HUES6 (cell line): ENCODE results near the gene SSBP2.

Experiments
- H3K27ac ChIP-seq: 2 replicates; pipeline ENCODE4 v1.7.0; 2013; ENCODE audit warnings: low read depth, mild to moderate bottlenecking, low read length, inconsistent platforms
- H3K27me3 ChIP-seq: 2 replicates; pipeline ENCODE4 v1.6.1; 2013; ENCODE audit warnings: low read length; ENCODE audit not compliant: control insufficient read depth, insufficient read depth
- H3K36me3 ChIP-seq: 2 replicates; pipeline ENCODE4 v1.6.1; 2013; ENCODE audit warnings: low read length; ENCODE audit not compliant: control insufficient read depth, insufficient read depth
- H3K4me1 ChIP-seq: 2 replicates; pipeline ENCODE4 v1.6.1; 2013; ENCODE audit warnings: low read length; ENCODE audit not compliant: control insufficient read depth, insufficient read depth
- H3K4me3 ChIP-seq: 2 replicates; pipeline ENCODE4 v1.5.1; 2013; ENCODE audit warnings: low read depth, low read length
- H3K9ac ChIP-seq: one replicate; pipeline ENCODE4 v1.6.1; 2013; ENCODE audit warnings: mild to moderate bottlenecking, low read length
- H3K9me3 ChIP-seq: 2 replicates; pipeline ENCODE4 v1.6.1; 2013; ENCODE audit warnings: low read depth, low read length; ENCODE audit not compliant: control insufficient read depth, insufficient read depth

SSBP2 gene

GRCh38 chr5:81751009-81751835, at the start of gene SSBP2:
TSS of gene SSBP2 (minus strand) at chr5:81751097. CDS start at chr5:81751042, 55 bp downstream.
- Histone ChIP-seq H3K27me3 (peaks cover 13% of the 10 kb centered on the region), H3K9ac (peak within 1 kb of the TSS; percentile 90), H3K27ac (peak within 1 kb of the TSS; percentile 88; the same call in 1 of the 2 replicates), H3K9me3 (no peaks in the 10 kb centered on the region), H3K4me1 (peaks cover 45% of the 10 kb centered on the region), H3K36me3 (no peaks in the 10 kb centered on the region), H3K4me3 (peak within 1 kb of the TSS; percentile 90)

- Histone ChIP-seq H3K36me3 (no peaks in the 10 kb centered on the region), H3K27me3 (no peaks in the 10 kb centered on the region), H3K4me3 (no peak overlapping the region), H3K4me1 (peaks cover 15% of the 10 kb centered on the region), H3K9ac (no peak overlapping the region), H3K9me3 (no peaks in the 10 kb centered on the region), H3K27ac (no peak overlapping the region)
These were observed 44.8 kb upstream of the SSBP2 start for GRCh38 chr5:81795666-81796065.

- H3K27ac ChIP-seq = no peak overlapping the region
- H3K4me1 ChIP-seq = peaks cover 15% of the 10 kb centered on the region
- H3K27me3 ChIP-seq = no peaks in the 10 kb centered on the region
- H3K36me3 ChIP-seq = no peaks in the 10 kb centered on the region
- no peak overlapping the region for H3K4me3 ChIP-seq
- no peaks in the 10 kb centered on the region for H3K9me3 ChIP-seq
- no peak overlapping the region for H3K9ac ChIP-seq
These were observed 43.3 kb upstream of the SSBP2 start for GRCh38 chr5:81794226-81794625.

- H3K27ac ChIP-seq = no peak overlapping the region
- 0 out of 2 replicates have a peak, but pooled peaks cover 3% of the 10 kb centered on the region for H3K9me3 ChIP-seq
- no peak overlapping the region for H3K9ac ChIP-seq
- H3K36me3 ChIP-seq = no peaks in the 10 kb centered on the region
- no peaks in the 10 kb centered on the region for H3K27me3 ChIP-seq
- H3K4me1 ChIP-seq = peaks cover 29% of the 10 kb centered on the region
- no peak overlapping the region for H3K4me3 ChIP-seq
These were observed 39.4 kb upstream of the SSBP2 start for GRCh38 chr5:81790336-81790735.

- Histone ChIP-seq H3K36me3 (no peaks in the 10 kb centered on the region), H3K4me3 (no peak overlapping the region), H3K27ac (no peak overlapping the region), H3K9ac (no peak overlapping the region), H3K9me3 (0 out of 2 replicates have a peak, but pooled peaks cover 3% of the 10 kb centered on the region), H3K27me3 (no peaks in the 10 kb centered on the region), H3K4me1 (peaks cover 27% of the 10 kb centered on the region)
These were observed 38.1 kb upstream of the SSBP2 start for GRCh38 chr5:81789033-81789432.

GRCh38 chr5:81788329-81788728, 37.4 kb upstream of the SSBP2 start:
- peaks cover 23% of the 10 kb centered on the region for H3K4me1 ChIP-seq
- no peak overlapping the region for H3K9ac ChIP-seq
- H3K27ac ChIP-seq = peak overlapping the region; percentile 24; the same call in 1 of the 2 replicates
- H3K4me3 ChIP-seq = no peak overlapping the region
- no peaks in the 10 kb centered on the region for H3K27me3 ChIP-seq
- 0 out of 2 replicates have a peak, but pooled peaks cover 3% of the 10 kb centered on the region for H3K9me3 ChIP-seq
- H3K36me3 ChIP-seq = no peaks in the 10 kb centered on the region

- Histone ChIP-seq H3K36me3 (no peaks in the 10 kb centered on the region), H3K9ac (no peak overlapping the region), H3K9me3 (0 out of 2 replicates have a peak, but pooled peaks cover 3% of the 10 kb centered on the region), H3K4me3 (no peak overlapping the region), H3K4me1 (peaks cover 23% of the 10 kb centered on the region), H3K27me3 (no peaks in the 10 kb centered on the region), H3K27ac (peak overlapping the region; percentile 24; the same call in 1 of the 2 replicates)
These were observed 36.8 kb upstream of the SSBP2 start for GRCh38 chr5:81787474-81788242.

GRCh38 chr5:81786991-81787390, 36.1 kb upstream of the SSBP2 start:
- Histone ChIP-seq H3K4me1 (peaks cover 23% of the 10 kb centered on the region), H3K9ac (no peak overlapping the region), H3K27me3 (no peaks in the 10 kb centered on the region), H3K36me3 (no peaks in the 10 kb centered on the region), H3K9me3 (0 out of 2 replicates have a peak, but pooled peaks cover 3% of the 10 kb centered on the region), H3K27ac (no peak overlapping the region), H3K4me3 (no peak overlapping the region)

- no peak overlapping the region for H3K9ac ChIP-seq
- no peak overlapping the region for H3K4me3 ChIP-seq
- no peaks in the 10 kb centered on the region for H3K36me3 ChIP-seq
- no peaks in the 10 kb centered on the region for H3K27me3 ChIP-seq
- 0 out of 2 replicates have a peak, but pooled peaks cover 3% of the 10 kb centered on the region for H3K9me3 ChIP-seq
- peaks cover 23% of the 10 kb centered on the region for H3K4me1 ChIP-seq
- no peak overlapping the region for H3K27ac ChIP-seq
These were observed 35.6 kb upstream of the SSBP2 start for GRCh38 chr5:81786496-81786895.

- peaks cover 23% of the 10 kb centered on the region for H3K4me1 ChIP-seq
- no peaks in the 10 kb centered on the region for H3K27me3 ChIP-seq
- H3K4me3 ChIP-seq = no peak overlapping the region
- no peaks in the 10 kb centered on the region for H3K36me3 ChIP-seq
- H3K9me3 ChIP-seq = 0 out of 2 replicates have a peak, but pooled peaks cover 3% of the 10 kb centered on the region
- H3K9ac ChIP-seq = no peak overlapping the region
- no peak overlapping the region for H3K27ac ChIP-seq
These were observed 34.4 kb upstream of the SSBP2 start for GRCh38 chr5:81785322-81785721.

GRCh38 chr5:81783401-81783800, 32.5 kb upstream of the SSBP2 start:
- no peak overlapping the region for H3K4me3 ChIP-seq
- no peak overlapping the region for H3K9ac ChIP-seq
- no peak overlapping the region for H3K27ac ChIP-seq
- H3K4me1 ChIP-seq = peaks cover 23% of the 10 kb centered on the region
- H3K36me3 ChIP-seq = no peaks in the 10 kb centered on the region
- H3K9me3 ChIP-seq = 0 out of 2 replicates have a peak, but pooled peaks cover 3% of the 10 kb centered on the region
- H3K27me3 ChIP-seq = no peaks in the 10 kb centered on the region
